Neural cell (in vitro differentiated cells): ENCODE results near the gene AXL. TPM values are rescaled to one million over a fixed set of nuclear protein-coding genes. Genes with fewer than 3 reads are reported as not detected.
"Not testable (repeated sequence)": the region's sequence is repeated elsewhere in the genome, so short reads cannot be mapped to it uniquely, and the experiment has no call there.

Source experiments
- H2AFZ ChIP-seq: fragments of 200-600, 300-800 bp; sonication (generic), shearing (Covaris generic); 2 replicates; pipeline ENCODE4 v1.6.0; 2014; ENCODE audit warnings: low read depth, mild to moderate bottlenecking, antibody characterized with exemption, low read length, moderate library complexity
- H3F3A ChIP-seq: fragments of 200-600 bp; shearing (Covaris generic); 2 replicates; pipeline ENCODE4 v1.6.1; 2016; ENCODE audit warnings: mild to moderate bottlenecking, moderate library complexity, mixed read lengths, antibody characterized with exemption, low read length; ENCODE audit not compliant: insufficient read depth, poor library complexity, severe bottlenecking
- H3K27ac ChIP-seq: fragments of 200-600, 300-800 bp; sonication (generic), shearing (Covaris generic); 2 replicates; pipeline ENCODE4 v1.5.1; 2014; ENCODE audit warnings: mild to moderate bottlenecking, low read length, moderate library complexity
- H3K27me3 ChIP-seq: fragments of 300-800, 200-600 bp; sonication (generic), shearing (Covaris generic); 2 replicates; pipeline ENCODE4 v1.6.0; 2014; ENCODE audit warnings: mild to moderate bottlenecking, low read depth, low read length, moderate library complexity; ENCODE audit not compliant: insufficient read depth
- H3K36me3 ChIP-seq: fragments of 300-800, 200-600 bp; sonication (generic), shearing (Covaris generic); 2 replicates; pipeline ENCODE4 v1.5.1; 2014; ENCODE audit warnings: mild to moderate bottlenecking, antibody characterized with exemption, low read length, moderate library complexity; ENCODE audit not compliant: insufficient read depth
- H3K4me2 ChIP-seq: fragments of 300-800, 200-600 bp; sonication (generic), shearing (Covaris generic); 2 replicates; pipeline ENCODE4 v1.6.0; 2014; ENCODE audit warnings: mild to moderate bottlenecking, low read length
- H3K4me3 ChIP-seq: fragments of 300-800, 200-600 bp; sonication (generic), shearing (Covaris generic); 2 replicates; pipeline ENCODE4 v1.5.1; 2014; ENCODE audit warnings: mild to moderate bottlenecking, low read length, moderate library complexity
- H3K79me2 ChIP-seq: fragments of 200-600 bp; shearing (Covaris generic); replicated peaks from 2 replicates; pipeline ENCODE4 v1.6.0; 2014; ENCODE audit warnings: mild to moderate bottlenecking, low read length, moderate library complexity; ENCODE audit not compliant: insufficient read depth
- H3K9ac ChIP-seq: fragments of 300-800, 200-600 bp; sonication (generic), shearing (Covaris generic); 2 replicates; pipeline ENCODE4 v1.6.1; 2016; ENCODE audit warnings: mild to moderate bottlenecking, low read length, mixed read lengths
- H3K9me2 ChIP-seq: fragments of 200-600 bp; shearing (Covaris generic); 2 replicates; pipeline ENCODE4 v1.6.1; 2016; ENCODE audit warnings: mild to moderate bottlenecking, low read length, mixed read lengths; ENCODE audit not compliant: insufficient read depth
- H3K9me3 ChIP-seq: fragments of 200-600, 300-800 bp; sonication (generic), shearing (Covaris generic); 2 replicates; pipeline ENCODE4 v1.6.1; 2016; ENCODE audit warnings: mild to moderate bottlenecking, mixed run types, low read length, moderate library complexity, mixed read lengths
- H4K20me1 ChIP-seq: fragments of 200-600 bp; shearing (Covaris generic); 2 replicates; pipeline ENCODE4 v1.6.1; 2016; ENCODE audit warnings: mild to moderate bottlenecking, mixed run types; ENCODE audit not compliant: insufficient read depth
- CTCF ChIP-seq: fragments of 450-650 bp; IDR thresholded peaks from 2 replicates; pipeline ENCODE4 v1.5.1; 2014; ENCODE audit warnings: antibody characterized with exemption, mild to moderate bottlenecking, moderate library complexity; ENCODE audit not compliant: poor library complexity, severe bottlenecking
- EP300 ChIP-seq: fragments of 450-650 bp; conservative IDR thresholded peaks from 2 replicates; pipeline ENCODE4 v1.6.1; 2014; ENCODE audit warnings: antibody characterized with exemption, mild to moderate bottlenecking, moderate library complexity; ENCODE audit not compliant: poor library complexity, severe bottlenecking
- EZH2 ChIP-seq: fragments of 200-600, 300-800 bp; shearing (Covaris generic), sonication (generic); IDR thresholded peaks from 2 replicates; pipeline ENCODE4 v1.6.1; 2014; ENCODE audit warnings: antibody characterized with exemption, low read length, borderline replicate concordance, mild to moderate bottlenecking; ENCODE audit not compliant: insufficient read depth, poor library complexity, severe bottlenecking
- MXI1 ChIP-seq: fragments of 450-650 bp; conservative IDR thresholded peaks from 2 replicates; pipeline ENCODE4 v1.6.1; 2014; ENCODE audit warnings: antibody characterized with exemption, mild to moderate bottlenecking; ENCODE audit not compliant: poor library complexity, severe bottlenecking
- POLR2AphosphoS5 ChIP-seq: IDR thresholded peaks from 2 replicates; pipeline ENCODE4 v1.6.1; 2012
- RAD21 ChIP-seq: fragments of 450-650 bp; conservative IDR thresholded peaks from 2 replicates; pipeline ENCODE4 v1.6.1; 2014; ENCODE audit warnings: antibody characterized with exemption, mild to moderate bottlenecking, moderate library complexity
- SMC3 ChIP-seq: fragments of 450-650 bp; conservative IDR thresholded peaks from 2 replicates; pipeline ENCODE4 v1.6.1; 2014; ENCODE audit warnings: antibody characterized with exemption, mild to moderate bottlenecking, moderate library complexity; ENCODE audit not compliant: poor library complexity
- TAF1 ChIP-seq: IDR thresholded peaks from 2 replicates; pipeline ENCODE4 v1.6.1; 2012; ENCODE audit warnings: low read depth
- polyA plus RNA-seq: library from polyadenylated mRNA; depleted of rRNA; stranded (reverse); fragments of >200 nt; gene quantifications from 2 replicates; pipeline ENCODE4 v1.2.3, GENCODE V29; 2014
- TF ChIP-seq, protein P1 (sequence below): IDR thresholded peaks from 2 replicates; pipeline ENCODE4 v1.6.1; 2012; ENCODE audit warnings: borderline replicate concordance

Gene AXL
- polyA plus RNA-seq, 1 donor from 2014 or later, result 0.10 TPM

- Histone ChIP-seq H3K36me3 (no peaks in the 10 kb centered on the region), H3K4me3 (no peak overlapping the region), H4K20me1 (no peaks in the 10 kb centered on the region), H3K9me2 (no peaks in the 10 kb centered on the region), H3K9me3 (no peaks in the 10 kb centered on the region), H2AFZ (no peak overlapping the region), H3F3A (no peaks in the 10 kb centered on the region), H3K79me2 (no peaks in the 10 kb centered on the region), H3K27ac (no peak overlapping the region), H3K9ac (no peak overlapping the region), H3K27me3 (no peaks in the 10 kb centered on the region), H3K4me2 (no peak overlapping the region)
- TF ChIP-seq MXI1 (no peak), EZH2 (no peak), RAD21 (no peak), CTCF (no peak), SMC3 (no peak), POLR2AphosphoS5 (no peak), TAF1 (no peak), EP300 (no peak)
- TF ChIP-seq, protein P1, sequence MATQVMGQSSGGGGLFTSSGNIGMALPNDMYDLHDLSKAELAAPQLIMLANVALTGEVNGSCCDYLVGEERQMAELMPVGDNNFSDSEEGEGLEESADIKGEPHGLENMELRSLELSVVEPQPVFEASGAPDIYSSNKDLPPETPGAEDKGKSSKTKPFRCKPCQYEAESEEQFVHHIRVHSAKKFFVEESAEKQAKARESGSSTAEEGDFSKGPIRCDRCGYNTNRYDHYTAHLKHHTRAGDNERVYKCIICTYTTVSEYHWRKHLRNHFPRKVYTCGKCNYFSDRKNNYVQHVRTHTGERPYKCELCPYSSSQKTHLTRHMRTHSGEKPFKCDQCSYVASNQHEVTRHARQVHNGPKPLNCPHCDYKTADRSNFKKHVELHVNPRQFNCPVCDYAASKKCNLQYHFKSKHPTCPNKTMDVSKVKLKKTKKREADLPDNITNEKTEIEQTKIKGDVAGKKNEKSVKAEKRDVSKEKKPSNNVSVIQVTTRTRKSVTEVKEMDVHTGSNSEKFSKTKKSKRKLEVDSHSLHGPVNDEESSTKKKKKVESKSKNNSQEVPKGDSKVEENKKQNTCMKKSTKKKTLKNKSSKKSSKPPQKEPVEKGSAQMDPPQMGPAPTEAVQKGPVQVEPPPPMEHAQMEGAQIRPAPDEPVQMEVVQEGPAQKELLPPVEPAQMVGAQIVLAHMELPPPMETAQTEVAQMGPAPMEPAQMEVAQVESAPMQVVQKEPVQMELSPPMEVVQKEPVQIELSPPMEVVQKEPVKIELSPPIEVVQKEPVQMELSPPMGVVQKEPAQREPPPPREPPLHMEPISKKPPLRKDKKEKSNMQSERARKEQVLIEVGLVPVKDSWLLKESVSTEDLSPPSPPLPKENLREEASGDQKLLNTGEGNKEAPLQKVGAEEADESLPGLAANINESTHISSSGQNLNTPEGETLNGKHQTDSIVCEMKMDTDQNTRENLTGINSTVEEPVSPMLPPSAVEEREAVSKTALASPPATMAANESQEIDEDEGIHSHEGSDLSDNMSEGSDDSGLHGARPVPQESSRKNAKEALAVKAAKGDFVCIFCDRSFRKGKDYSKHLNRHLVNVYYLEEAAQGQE, result no peak
Measured at GRCh38 chr19:41228486-41228885, 9.5 kb downstream of the AXL start.

DNA sequence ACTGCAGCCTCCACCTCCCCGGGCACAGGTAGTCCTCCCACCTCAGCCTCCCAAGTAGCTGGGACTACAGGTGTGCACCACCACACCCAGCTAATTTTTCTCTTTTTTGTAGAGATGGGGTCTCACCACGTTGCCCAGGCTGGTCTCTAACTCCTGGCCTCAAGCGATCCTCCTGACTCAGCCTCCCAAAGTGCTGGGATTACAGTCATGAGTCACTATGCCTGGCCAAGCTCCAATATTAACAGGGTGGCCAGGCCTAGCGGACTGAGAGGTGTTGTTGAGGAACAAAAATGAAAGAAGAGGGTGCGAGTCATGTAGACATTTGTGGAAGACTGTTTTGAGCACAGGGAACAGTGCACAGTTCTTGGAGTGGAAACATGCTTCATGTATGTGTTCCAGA lies 10.3 kb downstream of the AXL start:
- H3K27ac ChIP-seq, H3K36me3 ChIP-seq, H3K9me2 ChIP-seq, H3K79me2 ChIP-seq, H3K4me3 ChIP-seq, H3K9ac ChIP-seq, H3K27me3 ChIP-seq, H3F3A ChIP-seq, H2AFZ ChIP-seq, H4K20me1 ChIP-seq, H3K9me3 ChIP-seq, H3K4me2 ChIP-seq: not testable (repeated sequence)
